Neuron (in vitro differentiated cells): Measurements from ENCODE around the gene ALK.
"Not testable (repeated sequence)": the region's sequence is repeated elsewhere in the genome, so short reads cannot be mapped to it uniquely, and the experiment has no call there.

Experiments
- H2AFZ ChIP-seq: one replicate; pipeline ENCODE4 v1.6.1; 2013; ENCODE audit warnings: low read depth, mild to moderate bottlenecking, inconsistent platforms, low read length, moderate library complexity
- H3K27me3 ChIP-seq: one replicate; pipeline ENCODE4 v1.6.1; 2013; ENCODE audit warnings: low read length; ENCODE audit not compliant: insufficient read depth
- H3K36me3 ChIP-seq: one replicate; pipeline ENCODE4 v1.6.1; 2013; ENCODE audit warnings: low read length; ENCODE audit not compliant: insufficient read depth
- H3K4me1 ChIP-seq: one replicate; pipeline ENCODE4 v1.6.1; 2013; ENCODE audit warnings: low read length; ENCODE audit not compliant: insufficient read depth
- H3K4me3 ChIP-seq: 2 replicates; pipeline ENCODE4 v1.5.1; 2013; ENCODE audit warnings: mild to moderate bottlenecking, low read length, moderate library complexity
- H3K9me3 ChIP-seq: one replicate; pipeline ENCODE4 v1.6.1; 2013; ENCODE audit warnings: low read length

The ALK gene

GRCh38 chr2:29260142-29260772, 661.1 kb downstream of the ALK start:
- Histone ChIP-seq H3K9me3 (no peaks in the 10 kb centered on the region), H3K27me3 (no peaks in the 10 kb centered on the region), H2AFZ (no peak overlapping the region), H3K36me3 (no peaks in the 10 kb centered on the region), H3K4me1 (no peaks in the 10 kb centered on the region), H3K4me3 (no peak overlapping the region)

GRCh38 chr2:29259221-29259620, 662.2 kb downstream of the ALK start:
- no peaks in the 10 kb centered on the region for H3K4me1 ChIP-seq
- H3K36me3 ChIP-seq = no peaks in the 10 kb centered on the region
- H3K9me3 ChIP-seq = no peaks in the 10 kb centered on the region
- no peak overlapping the region for H3K4me3 ChIP-seq
- no peak overlapping the region for H2AFZ ChIP-seq
- H3K27me3 ChIP-seq = no peaks in the 10 kb centered on the region

GRCh38 chr2:29255004-29255403, 666.4 kb downstream of the ALK start:
- Histone ChIP-seq H2AFZ (no peak overlapping the region), H3K4me3 (no peak overlapping the region), H3K36me3 (no peaks in the 10 kb centered on the region), H3K27me3 (no peaks in the 10 kb centered on the region), H3K9me3 (no peaks in the 10 kb centered on the region), H3K4me1 (no peaks in the 10 kb centered on the region)

- not testable (repeated sequence) for H2AFZ ChIP-seq, H3K9me3 ChIP-seq, H3K27me3 ChIP-seq, H3K36me3 ChIP-seq, H3K4me1 ChIP-seq, H3K4me3 ChIP-seq
Observed at GRCh38 chr2:29253495-29254275, 667.7 kb downstream of the ALK start.

GRCh38 chr2:29253026-29253425, 668.4 kb downstream of the ALK start:
- no peaks in the 10 kb centered on the region for H3K27me3 ChIP-seq
- H3K4me3 ChIP-seq = no peak overlapping the region
- H2AFZ ChIP-seq = no peak overlapping the region
- H3K36me3 ChIP-seq = no peaks in the 10 kb centered on the region
- H3K4me1 ChIP-seq = no peaks in the 10 kb centered on the region
- no peaks in the 10 kb centered on the region for H3K9me3 ChIP-seq

- H3K36me3 ChIP-seq = no peaks in the 10 kb centered on the region
- H2AFZ ChIP-seq = no peak overlapping the region
- H3K4me1 ChIP-seq = no peaks in the 10 kb centered on the region
- no peaks in the 10 kb centered on the region for H3K9me3 ChIP-seq
- no peaks in the 10 kb centered on the region for H3K27me3 ChIP-seq
- H3K4me3 ChIP-seq = no peak overlapping the region
Observed at GRCh38 chr2:29251406-29251805, 670.0 kb downstream of the ALK start.

GRCh38 chr2:29250977-29251376, 670.4 kb downstream of the ALK start:
- H3K9me3 ChIP-seq = no peaks in the 10 kb centered on the region
- H3K4me3 ChIP-seq = no peak overlapping the region
- no peaks in the 10 kb centered on the region for H3K27me3 ChIP-seq
- H3K4me1 ChIP-seq = no peaks in the 10 kb centered on the region
- no peak overlapping the region for H2AFZ ChIP-seq
- no peaks in the 10 kb centered on the region for H3K36me3 ChIP-seq

GRCh38 chr2:29249666-29250253, 671.6 kb downstream of the ALK start:
- H3K9me3 ChIP-seq = no peaks in the 10 kb centered on the region
- H3K4me1 ChIP-seq = no peaks in the 10 kb centered on the region
- no peaks in the 10 kb centered on the region for H3K27me3 ChIP-seq
- no peaks in the 10 kb centered on the region for H3K36me3 ChIP-seq
- H3K4me3 ChIP-seq = no peak overlapping the region
- no peak overlapping the region for H2AFZ ChIP-seq

- Histone ChIP-seq H3K36me3 (no peaks in the 10 kb centered on the region), H3K9me3 (no peaks in the 10 kb centered on the region), H3K27me3 (no peaks in the 10 kb centered on the region), H2AFZ (no peak overlapping the region), H3K4me1 (no peaks in the 10 kb centered on the region), H3K4me3 (no peak overlapping the region)
Observed at GRCh38 chr2:29247336-29247914, 674.0 kb downstream of the ALK start.

GRCh38 chr2:29246383-29247300, 674.7 kb downstream of the ALK start:
- H3K9me3 ChIP-seq = no peaks in the 10 kb centered on the region
- no peak overlapping the region for H2AFZ ChIP-seq
- H3K27me3 ChIP-seq = no peaks in the 10 kb centered on the region
- no peaks in the 10 kb centered on the region for H3K4me1 ChIP-seq
- no peaks in the 10 kb centered on the region for H3K36me3 ChIP-seq
- no peak overlapping the region for H3K4me3 ChIP-seq

- H3K4me3 ChIP-seq = no peak overlapping the region
- H3K36me3 ChIP-seq = no peaks in the 10 kb centered on the region
Observed at GRCh38 chr2:29245742-29246382, 675.5 kb downstream of the ALK start.

GRCh38 chr2:29245035-29245741, 676.2 kb downstream of the ALK start:
- not testable (repeated sequence) for H3K4me1 ChIP-seq, H3K4me3 ChIP-seq, H3K27me3 ChIP-seq, H3K9me3 ChIP-seq, H3K36me3 ChIP-seq, H2AFZ ChIP-seq

More at GRCh38 chr2:29245742-29246382, 675.5 kb downstream of the ALK start:
- no peaks in the 10 kb centered on the region for H3K4me1 ChIP-seq
- no peaks in the 10 kb centered on the region for H3K27me3 ChIP-seq
- H2AFZ ChIP-seq = no peak overlapping the region
- no peaks in the 10 kb centered on the region for H3K9me3 ChIP-seq
